Thymus (tissue), 11 donors: ENCODE data around the gene NKAIN1. TPM values are rescaled to one million over a fixed set of nuclear protein-coding genes. Genes with fewer than 3 reads are reported as not detected.

Experiments
- DNase-seq, 9 donors: peaks; one replicate each; pipeline ENCODE4 v3.0.0-alpha.2; 2013; ENCODE audit warnings: low spot score in 9 of 9, low read depth in 6 of 9, missing footprints in 1 of 9
- H3K27ac ChIP-seq, 2 donors: one replicate each; pipeline ENCODE4 v1.5.1; 2013; ENCODE audit warnings: control low read depth in 1 of 2, low read depth in 1 of 2, low read length in 1 of 2, mild to moderate bottlenecking in 1 of 2, moderate library complexity in 1 of 2
- H3K27me3 ChIP-seq, 2 donors: one replicate each; pipeline ENCODE4 v1.5.1; 2013; ENCODE audit warnings: low read length in 1 of 2; ENCODE audit not compliant: control insufficient read depth in 2 of 2, insufficient read depth in 1 of 2
- H3K36me3 ChIP-seq, 2 donors: one replicate each; pipeline ENCODE4 v1.5.1; 2013; ENCODE audit warnings: low read length in 1 of 2, mild to moderate bottlenecking in 1 of 2, moderate library complexity in 1 of 2; ENCODE audit not compliant: control insufficient read depth in 2 of 2, insufficient read depth in 2 of 2
- H3K4me1 ChIP-seq, 2 donors: one replicate each; pipeline ENCODE4 v1.5.1; 2013; ENCODE audit warnings: low read length in 2 of 2; ENCODE audit not compliant: control insufficient read depth in 2 of 2, insufficient read depth in 2 of 2
- H3K4me3 ChIP-seq, 2 donors: one replicate each; pipeline ENCODE4 v1.5.1; 2013; ENCODE audit warnings: low read length in 2 of 2, control low read depth in 1 of 2, mild to moderate bottlenecking in 1 of 2
- H3K9me3 ChIP-seq, 2 donors: one replicate each; pipeline ENCODE4 v1.5.1; 2013; ENCODE audit warnings: low read length in 1 of 2, mild to moderate bottlenecking in 1 of 2; ENCODE audit not compliant: control insufficient read depth in 2 of 2, insufficient read depth in 1 of 2
- WGBS: extraction: QIAGEN DNeasy Blood & Tissue Kit; methylation state at CpG from one replicate; pipeline ENCODE4 v1.1.7; 2013; 5-methylcytosine and 5-hydroxymethylcytosine counted together
- polyA plus RNA-seq: library from polyadenylated mRNA; stranded (reverse); fragments of 200-250 nt; gene quantifications from one replicate; pipeline ENCODE4 v1.2.3, GENCODE V29; 2013
- total RNA-seq: library from RNA; stranded (reverse); fragments of 120-200 nt; gene quantifications from one replicate; pipeline ENCODE4 v1.2.4, GENCODE V29; 2013
- donor health status: healthy.

The NKAIN1 gene
- total and polyA plus RNA-seq, 2 donors = 0.16 to 0.19 TPM

DNA sequence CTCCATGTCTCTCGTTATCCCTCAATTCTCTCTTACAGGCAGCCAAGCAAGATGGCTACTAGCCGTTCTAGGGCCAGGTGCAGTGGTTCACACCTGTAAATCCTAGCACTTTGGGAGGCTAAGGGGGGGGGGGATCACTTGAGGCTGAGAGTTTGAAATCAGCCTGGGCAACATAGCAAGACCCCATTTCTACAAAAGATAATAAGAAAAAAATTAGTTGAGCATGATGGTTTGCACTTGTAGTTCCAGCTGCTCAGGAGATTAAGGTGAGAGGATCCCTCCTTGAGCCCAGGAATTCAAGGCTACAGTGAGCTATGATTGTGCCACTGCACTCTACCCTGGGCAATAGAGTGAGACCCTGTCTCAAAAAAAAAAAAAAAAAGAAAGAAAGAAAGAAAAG, 80.4 kb downstream of the NKAIN1 start:
- Histone ChIP-seq H3K9me3 (no peaks in the 10 kb centered on the region), H3K4me1 (peaks cover 3 to 8% of the 10 kb centered on the region in 2 donors), H3K4me3 (no peak overlapping the region), H3K27ac (no peak overlapping the region), H3K36me3 (no peaks in the 10 kb centered on the region), H3K27me3 (no peaks in the 10 kb centered on the region)
- 97% methylated on average over 2 of the region's 2 CpGs for WGBS
- DNase-seq = no peak

DNA sequence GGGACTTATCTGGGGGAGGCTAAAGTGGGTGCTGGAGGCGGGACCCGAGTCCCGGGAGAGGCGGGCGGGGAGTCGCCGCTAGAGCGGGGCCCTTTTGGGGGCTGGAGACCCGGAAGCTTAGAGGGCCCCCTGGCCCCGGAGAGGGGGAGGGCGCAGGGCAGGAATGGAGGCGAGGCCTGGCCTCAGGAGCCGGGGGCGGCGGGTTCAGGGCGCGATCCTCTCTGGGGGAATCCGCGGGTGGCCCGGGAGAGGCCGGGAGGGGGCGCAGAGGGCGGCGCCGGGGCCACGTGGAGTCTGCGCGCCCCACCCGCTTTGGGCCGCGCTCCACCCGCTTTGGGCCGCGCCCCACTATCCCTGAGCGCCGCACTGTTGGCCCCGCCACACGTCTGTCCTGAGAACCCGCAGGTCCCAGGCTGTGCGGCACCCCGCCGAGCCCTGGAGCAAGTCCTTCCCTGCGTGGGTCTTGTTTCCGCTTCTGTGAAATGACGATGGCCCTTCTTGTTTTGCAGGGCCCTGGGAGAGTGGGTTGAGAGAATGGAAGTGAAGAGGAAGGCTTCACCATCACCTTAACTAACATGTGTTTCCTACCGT, 84.4 kb downstream of the NKAIN1 start:
- Histone ChIP-seq H3K4me3 (peak overlapping the region; percentile 61 to 74), H3K36me3 (no peaks in the 10 kb centered on the region), H3K9me3 (no peaks in the 10 kb centered on the region), H3K27ac (peak overlapping the region in 1 of 2 donors; percentile 83), H3K4me1 (peaks cover 3 to 11% of the 10 kb centered on the region in 2 donors), H3K27me3 (no peaks in the 10 kb centered on the region)
- under 1% methylated on average over 46 of the region's 46 CpGs for WGBS
- DNase-seq = peak in 7 of 9 donors; percentile 26 to 74 (median 42)

DNA sequence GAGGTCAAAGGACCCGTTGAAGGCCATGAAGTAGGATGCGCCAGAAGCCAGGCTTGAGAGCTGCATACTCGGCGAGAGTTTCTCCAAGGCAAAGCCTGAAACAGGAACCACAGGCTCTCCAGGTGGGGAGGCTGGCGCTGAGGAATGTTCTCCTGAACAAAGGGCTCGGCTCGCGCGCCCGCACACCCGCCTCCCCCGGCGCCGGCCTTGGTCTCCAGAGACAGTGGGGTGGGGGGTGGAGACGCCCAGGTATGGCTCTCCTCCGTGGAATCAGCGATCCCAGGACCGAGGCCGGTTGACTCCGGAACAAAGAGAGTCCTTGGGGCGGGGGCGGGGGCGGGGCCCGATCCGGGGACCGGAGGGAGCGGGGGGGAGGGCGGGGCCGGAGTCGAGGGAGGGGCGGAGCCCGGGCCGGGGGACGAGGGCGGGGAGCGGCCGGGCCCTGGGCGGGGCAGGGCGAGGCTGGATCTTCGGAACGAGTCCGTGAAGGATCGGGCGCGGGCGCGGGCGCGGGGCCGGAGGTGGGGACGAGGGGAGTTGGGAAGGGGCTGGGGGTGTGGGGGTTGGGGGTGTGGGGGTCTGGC, 85.0 kb downstream of the NKAIN1 start:
- Histone ChIP-seq H3K27me3 (no peaks in the 10 kb centered on the region), H3K4me3 (peak overlapping the region; percentile 65 to 74), H3K4me1 (peaks cover 3 to 11% of the 10 kb centered on the region in 2 donors), H3K36me3 (no peaks in the 10 kb centered on the region), H3K27ac (peak overlapping the region; percentile 32 to 78), H3K9me3 (no peaks in the 10 kb centered on the region)
- peak in 7 of 9 donors; percentile 51 to 81 (median 62) for DNase-seq
- 2% methylated on average over 49 of the region's 51 CpGs for WGBS

DNA sequence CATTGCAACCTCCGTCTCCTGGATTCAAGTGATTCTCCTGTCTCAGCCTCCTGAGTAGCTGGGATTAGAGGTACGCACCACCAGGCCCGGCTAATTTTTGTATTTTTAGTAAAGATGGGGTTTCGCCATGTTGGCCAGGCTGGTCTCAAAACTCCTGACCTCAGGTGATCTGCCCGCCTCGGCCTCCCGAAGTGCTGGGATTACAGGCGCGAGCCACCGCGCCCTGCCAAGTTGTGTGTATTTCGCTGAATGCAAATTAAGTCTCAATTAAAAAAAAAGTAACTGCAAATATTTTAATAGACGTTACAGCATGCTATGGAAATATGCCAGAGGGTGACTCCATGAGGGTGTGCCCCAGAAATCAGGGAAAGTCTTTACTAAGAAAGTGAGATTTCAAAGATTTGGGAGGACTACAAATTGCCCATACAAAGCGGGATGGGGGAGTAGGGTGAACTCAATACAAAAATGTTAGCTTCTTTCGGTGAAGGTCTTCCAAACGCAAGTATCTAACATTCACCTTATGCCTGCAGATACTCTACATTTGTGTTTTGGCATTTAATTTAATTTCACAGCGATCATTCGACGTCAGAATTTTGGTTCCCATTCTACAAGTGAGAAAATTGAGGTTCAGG, 85.6 kb downstream of the NKAIN1 start:
- peaks cover 3 to 11% of the 10 kb centered on the region in 2 donors for H3K4me1 ChIP-seq

DNA sequence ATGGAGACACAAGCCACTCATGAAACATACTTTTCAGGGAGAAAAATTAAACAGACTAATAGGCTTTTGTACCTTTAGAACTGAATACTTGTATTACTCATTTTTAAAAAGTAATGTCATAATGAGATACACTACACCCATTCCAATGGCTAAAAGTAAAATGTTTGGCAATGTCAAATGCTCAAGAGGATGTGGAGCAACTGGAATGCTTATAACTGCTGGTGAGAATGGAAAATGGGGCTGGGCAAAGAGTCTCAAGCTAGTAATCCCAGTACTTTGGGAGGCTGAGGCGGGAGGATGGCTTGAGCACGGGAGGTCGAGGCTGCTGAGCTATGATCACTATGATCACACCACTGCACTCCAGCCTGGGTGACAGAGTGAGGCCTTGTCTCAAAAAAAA, 86.3 kb downstream of the NKAIN1 start:
- Histone ChIP-seq H3K36me3 (no peaks in the 10 kb centered on the region), H3K9me3 (no peaks in the 10 kb centered on the region), H3K4me1 (peaks cover 3 to 11% of the 10 kb centered on the region in 2 donors), H3K4me3 (no peak overlapping the region), H3K27ac (no peak overlapping the region), H3K27me3 (no peaks in the 10 kb centered on the region)
- no peak for DNase-seq
- WGBS = 98% methylated on average over 3 of the region's 3 CpGs

More for the DNA sequence above, 85.6 kb downstream of the NKAIN1 start:
- Histone ChIP-seq H3K36me3 (no peaks in the 10 kb centered on the region), H3K9me3 (no peaks in the 10 kb centered on the region), H3K4me3 (peak overlapping the region; percentile 65 to 74), H3K27me3 (no peaks in the 10 kb centered on the region), H3K27ac (peak overlapping the region; percentile 32 to 78)
- WGBS = 84% methylated on average over 19 of the region's 19 CpGs
- DNase-seq = no peak

DNA sequence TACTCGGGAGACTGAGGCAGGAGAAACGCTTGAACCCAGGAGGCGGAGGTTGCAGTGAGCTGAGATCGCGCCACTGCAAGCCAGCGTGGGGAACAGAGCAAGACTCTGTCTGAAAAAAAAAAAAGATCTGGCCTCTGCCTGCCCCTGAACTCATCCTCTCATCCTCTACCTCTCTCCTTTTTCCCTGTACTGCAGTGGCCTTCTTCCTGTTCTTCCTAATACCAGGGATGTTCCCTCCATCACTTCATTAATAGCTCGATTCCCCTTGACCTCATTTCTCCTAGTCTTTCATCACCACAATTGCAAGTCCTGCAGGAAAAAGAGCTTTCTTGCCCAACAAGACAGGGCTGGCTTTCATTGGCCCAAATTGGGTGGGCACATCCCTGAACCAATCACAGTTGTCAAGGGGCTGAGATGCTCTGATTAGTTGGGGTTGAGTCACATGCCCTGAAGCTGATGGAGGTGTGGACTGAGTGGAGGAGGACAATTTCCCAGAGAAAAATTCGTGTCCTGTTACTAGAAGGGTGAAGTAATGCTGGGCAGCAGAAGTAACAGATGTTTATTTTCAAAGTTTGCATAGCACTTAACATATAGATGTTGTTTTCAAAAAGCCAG, 87.4 kb downstream of the NKAIN1 start:
- WGBS = 88% methylated on average over 8 of the region's 8 CpGs
- no peak for DNase-seq
- no peaks in the 10 kb centered on the region for H3K27me3 ChIP-seq
- no peak overlapping the region for H3K27ac ChIP-seq
- H3K4me3 ChIP-seq = no peak overlapping the region
- H3K4me1 ChIP-seq = peaks cover 3 to 11% of the 10 kb centered on the region in 2 donors
- no peaks in the 10 kb centered on the region for H3K9me3 ChIP-seq
- no peaks in the 10 kb centered on the region for H3K36me3 ChIP-seq

DNA sequence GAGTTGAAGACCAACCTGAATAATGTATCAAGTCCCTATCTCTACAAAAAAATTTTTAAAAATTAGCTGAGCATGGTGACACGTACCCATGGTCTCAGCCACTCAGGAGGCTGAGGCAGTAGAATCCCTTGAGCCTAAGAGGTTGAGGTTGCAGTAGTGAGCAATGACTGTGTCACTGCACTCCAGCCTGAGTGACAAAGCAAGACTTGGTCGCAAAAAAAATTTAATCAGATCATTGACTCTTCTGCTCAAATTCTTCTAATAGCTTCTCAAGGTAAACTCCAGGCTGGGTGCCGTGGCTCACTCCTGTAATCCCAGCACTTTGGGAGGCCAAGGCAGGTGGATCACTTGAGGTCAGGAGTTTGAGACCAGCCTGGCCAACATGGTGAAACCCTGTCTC, 88.3 kb downstream of the NKAIN1 start:
- DNase-seq = no peak
- H3K4me1 ChIP-seq = peaks cover 3 to 11% of the 10 kb centered on the region in 2 donors
- H3K36me3 ChIP-seq = no peaks in the 10 kb centered on the region
- no peak overlapping the region for H3K27ac ChIP-seq
- WGBS = 98% methylated on average over 3 of the region's 3 CpGs
- no peaks in the 10 kb centered on the region for H3K27me3 ChIP-seq
- H3K9me3 ChIP-seq = no peaks in the 10 kb centered on the region
- H3K4me3 ChIP-seq = no peak overlapping the region

DNA sequence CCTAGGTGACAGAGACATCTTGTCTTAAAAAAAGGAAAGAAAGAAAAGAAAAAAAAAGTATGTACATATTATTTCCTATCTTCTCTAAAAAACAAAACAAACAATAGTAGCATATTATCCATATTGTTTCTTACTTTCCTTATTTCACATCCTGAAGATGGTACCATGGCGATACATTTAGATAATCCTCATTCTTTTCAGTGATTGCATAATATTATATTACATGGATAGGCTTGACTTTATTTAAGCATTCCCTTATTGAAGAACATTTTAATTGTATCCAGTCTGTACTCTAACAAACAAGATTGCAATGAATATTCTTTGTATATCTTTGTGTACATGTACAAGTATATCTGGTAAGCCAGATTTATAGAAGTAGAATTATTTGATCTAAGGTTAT, 91.3 kb downstream of the NKAIN1 start:
- WGBS = 98% methylated on average over 1 of the region's 1 CpG
- H3K4me3 ChIP-seq = no peak overlapping the region

DNA sequence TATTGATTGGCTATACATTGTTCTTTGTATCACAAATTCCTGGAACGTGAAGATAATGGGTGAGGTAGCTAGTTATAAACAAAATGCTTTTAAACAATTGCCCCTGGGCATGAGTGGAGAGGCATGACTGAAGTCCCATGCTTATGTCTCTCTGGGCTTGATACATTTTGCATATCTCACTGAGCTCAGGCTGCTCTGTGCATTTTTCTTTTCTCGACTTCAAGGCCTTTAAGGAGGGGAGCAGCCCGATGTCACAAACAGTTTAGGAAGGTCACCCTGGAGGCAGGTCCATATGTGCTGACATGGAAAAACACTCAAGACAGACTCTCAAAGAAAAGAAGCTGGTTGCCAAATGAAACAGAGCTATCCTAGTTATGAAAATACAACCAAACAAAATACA, 94.0 kb downstream of the NKAIN1 start:
- WGBS = 76% methylated on average over 3 of the region's 3 CpGs
- no peak overlapping the region for H3K27ac ChIP-seq
- no peaks in the 10 kb centered on the region for H3K9me3 ChIP-seq
- no peaks in the 10 kb centered on the region for H3K4me1 ChIP-seq
- H3K36me3 ChIP-seq = no peaks in the 10 kb centered on the region
- no peaks in the 10 kb centered on the region for H3K27me3 ChIP-seq
- DNase-seq = no peak
- no peak overlapping the region for H3K4me3 ChIP-seq

More for the DNA sequence above, 91.3 kb downstream of the NKAIN1 start:
- no peak for DNase-seq
- H3K4me1 ChIP-seq = no peaks in the 10 kb centered on the region
- H3K27ac ChIP-seq = no peak overlapping the region
- H3K9me3 ChIP-seq = no peaks in the 10 kb centered on the region
- H3K36me3 ChIP-seq = no peaks in the 10 kb centered on the region
- H3K27me3 ChIP-seq = no peaks in the 10 kb centered on the region
